Activated T-cell treated with anti-CD3 and anti-CD28 coated beads, Interleukin-2, amount 50 U/mL, for 1 hour (primary cell): Measurements from ENCODE around the gene NPFFR1.
"Not testable (repeated sequence)": the region's sequence is repeated elsewhere in the genome, so short reads cannot be mapped to it uniquely, and the experiment has no call there.

Source experiments
- DNase-seq: peaks from one replicate; pipeline ENCODE4 v3.0.0-alpha.2; 2020

The NPFFR1 gene

DNA sequence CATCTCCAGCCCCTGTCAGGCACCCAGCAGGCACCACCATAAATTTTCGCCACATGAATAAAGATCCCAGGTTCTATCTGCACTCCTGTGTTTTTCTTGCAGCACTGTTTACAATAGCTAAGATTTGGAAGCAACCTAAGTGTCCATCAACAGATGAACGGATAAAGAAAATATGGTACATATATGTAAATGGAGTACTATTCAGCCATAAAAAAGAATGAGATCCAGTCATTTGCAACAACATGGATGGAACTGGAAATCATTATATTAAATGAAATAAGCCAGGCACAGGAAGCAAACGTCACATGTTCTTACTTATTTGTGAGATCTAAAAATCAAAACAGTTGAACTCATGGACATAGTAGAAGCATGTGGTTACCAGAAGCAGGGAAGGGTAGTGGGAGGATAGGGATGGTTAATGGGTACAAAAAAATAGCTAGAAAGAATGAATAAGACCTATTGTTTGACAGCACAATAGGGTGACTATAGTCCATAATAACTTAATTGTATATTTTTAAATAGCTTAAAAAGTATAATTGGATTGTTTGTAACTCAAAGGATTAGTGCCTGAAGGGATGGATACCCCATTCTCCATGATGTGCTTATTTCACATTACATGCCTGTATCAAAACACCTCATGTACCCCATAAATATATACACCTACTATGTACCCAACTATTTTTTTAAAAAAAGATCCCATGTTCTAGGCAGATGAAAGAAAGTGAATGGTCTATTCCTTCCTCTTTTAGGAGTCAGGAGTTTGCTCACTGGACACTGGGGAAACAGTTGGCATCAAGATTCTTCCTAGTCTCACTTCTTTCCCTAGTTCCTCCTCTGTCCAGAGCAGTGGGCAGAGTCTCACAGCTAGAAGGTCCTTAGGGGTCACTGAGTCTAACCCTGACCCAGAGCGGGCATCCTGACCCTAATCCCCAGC lies 1.0 kb upstream of the NPFFR1 start:
- DNase-seq, result no peak

GRCh38 chr10:70283071-70283444 lies 746 bp downstream of the NPFFR1 start:
- DNase-seq, result no peak

DNA sequence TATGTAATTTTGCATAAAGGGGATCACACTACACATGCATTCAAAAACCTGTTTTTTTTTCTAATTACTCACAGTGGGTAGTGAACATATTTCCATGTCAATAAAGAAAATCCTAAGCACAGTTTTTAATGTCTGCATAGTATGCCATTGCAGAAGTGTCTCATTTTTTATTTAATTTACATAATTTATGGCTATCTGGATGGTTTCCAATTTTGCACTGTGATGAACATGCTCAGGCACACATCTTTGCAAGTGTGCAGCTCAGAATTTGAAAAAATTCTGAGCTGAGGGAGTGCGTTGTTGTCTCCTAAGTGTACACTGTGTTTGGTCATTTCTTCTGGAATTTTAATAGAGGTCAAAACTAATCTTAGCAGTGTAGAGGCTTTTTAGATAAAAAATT lies 2.2 kb downstream of the NPFFR1 start:
- DNase-seq, result no peak

GRCh38 chr10:70280099-70280498 lies 3.7 kb downstream of the NPFFR1 start:
- DNase-seq, result no peak

DNA sequence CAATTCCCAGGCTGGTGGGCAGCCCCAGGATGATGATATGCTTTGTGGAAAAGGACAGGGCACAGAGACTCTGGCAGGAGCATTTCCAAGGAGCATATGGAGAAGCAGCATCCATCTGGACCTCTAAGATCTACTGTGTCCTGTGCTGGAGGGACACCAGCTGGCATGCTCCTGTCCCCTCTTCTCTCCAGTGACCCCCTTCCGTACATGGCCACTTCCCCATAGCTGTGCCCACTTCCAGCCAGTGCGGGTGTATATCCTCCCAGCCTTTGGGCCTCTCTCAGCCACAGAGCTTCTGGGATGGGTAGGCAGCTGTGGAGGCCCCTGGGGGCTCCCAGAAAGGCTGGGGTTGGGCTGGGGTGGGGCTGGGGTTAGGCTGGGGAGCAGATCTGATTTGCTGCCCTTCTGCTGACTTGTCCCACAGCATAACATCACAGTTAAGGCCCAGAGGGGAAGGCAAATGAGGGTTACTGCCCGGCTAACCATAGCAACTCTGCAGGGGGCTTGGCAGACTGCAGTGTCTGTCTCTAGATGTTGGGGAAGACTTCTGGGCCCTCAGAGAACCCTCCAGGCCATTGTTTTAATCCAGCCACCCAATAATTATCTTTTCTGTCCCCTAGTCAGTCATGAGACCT lies 6.3 kb downstream of the NPFFR1 start:
- no peak for DNase-seq

DNA sequence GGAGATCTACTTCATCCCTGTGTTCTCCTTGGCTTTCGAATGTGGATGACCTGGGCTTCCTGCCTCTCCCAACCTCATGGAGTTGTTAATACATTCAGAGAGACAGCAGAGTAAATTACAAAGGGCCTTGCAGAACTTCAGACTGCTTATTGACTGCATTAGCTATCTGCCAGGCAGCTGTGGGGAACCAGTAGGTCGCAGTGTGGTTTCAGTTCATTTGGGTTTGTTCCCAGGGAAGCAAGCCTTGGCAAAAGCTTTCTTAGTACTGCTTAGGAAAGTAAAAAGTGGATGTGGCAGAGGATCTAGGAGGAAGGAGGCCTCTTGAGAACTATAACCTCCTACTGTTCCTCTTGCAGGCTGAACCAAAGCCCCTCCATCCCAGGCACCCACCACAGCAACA lies 9.2 kb downstream of the NPFFR1 start:
- no peak for DNase-seq

DNA sequence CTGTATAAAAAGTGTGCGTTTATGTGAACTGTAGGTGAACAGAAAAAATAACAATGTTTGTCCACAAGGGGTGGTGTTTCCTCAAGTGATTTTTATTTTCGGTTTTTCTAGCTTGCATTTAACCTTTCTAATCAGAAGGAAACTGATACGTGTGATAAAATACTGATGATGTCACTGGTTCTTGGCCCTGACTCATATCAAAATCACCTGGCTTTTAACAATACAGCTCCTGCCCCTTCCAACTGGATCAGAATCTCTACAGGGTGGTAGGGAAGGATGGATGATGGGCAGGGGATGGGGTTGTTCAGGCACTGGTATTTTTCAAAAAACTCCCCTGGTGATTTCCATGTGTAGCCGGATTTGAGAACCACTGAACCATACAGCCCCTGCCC lies 10.9 kb downstream of the NPFFR1 start:
- no peak for DNase-seq

DNA sequence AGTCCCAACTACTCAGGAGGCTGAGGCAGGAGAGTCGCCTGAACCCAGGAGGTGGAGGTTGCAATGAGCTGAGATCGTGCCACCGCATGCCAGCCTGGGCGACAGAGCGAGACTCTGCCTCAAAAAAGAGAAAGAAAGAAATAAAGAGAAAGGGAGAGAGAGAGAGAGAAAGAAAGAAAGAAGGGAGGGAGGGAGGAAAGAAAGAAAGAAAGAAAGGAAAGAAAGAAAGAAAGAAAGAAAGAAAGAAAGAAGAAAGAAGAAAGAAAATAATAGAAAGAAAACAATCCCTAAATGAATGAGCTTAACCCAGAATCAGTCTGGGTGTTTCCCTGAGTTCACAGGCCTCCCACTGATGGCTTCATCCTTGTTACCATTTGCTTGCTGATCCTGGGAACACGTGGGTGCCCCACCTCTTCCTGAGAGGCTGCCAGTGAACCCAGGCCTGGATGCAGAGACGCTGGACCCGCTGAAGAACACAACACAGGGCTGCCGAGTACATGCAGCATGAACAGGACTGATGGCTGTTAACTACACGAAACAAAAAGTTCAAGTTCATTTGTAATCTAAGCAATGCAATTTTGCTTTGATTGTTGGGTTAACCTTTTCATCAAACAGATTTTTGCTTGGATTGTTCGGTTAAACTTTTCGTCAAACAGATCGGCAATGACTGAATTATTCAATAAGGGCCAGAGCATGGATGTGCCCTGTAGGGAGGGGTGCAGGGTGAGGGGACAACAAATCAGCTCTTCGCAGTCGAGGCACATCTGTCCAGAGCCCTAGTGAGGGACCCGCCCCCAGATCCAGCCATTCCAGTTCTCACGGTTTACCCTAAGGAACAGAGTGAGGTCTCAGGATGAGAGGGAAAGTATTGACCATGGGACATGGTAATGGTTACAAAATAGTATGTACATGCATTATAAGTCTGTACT lies 11.5 kb downstream of the NPFFR1 start:
- no peak for DNase-seq

DNA sequence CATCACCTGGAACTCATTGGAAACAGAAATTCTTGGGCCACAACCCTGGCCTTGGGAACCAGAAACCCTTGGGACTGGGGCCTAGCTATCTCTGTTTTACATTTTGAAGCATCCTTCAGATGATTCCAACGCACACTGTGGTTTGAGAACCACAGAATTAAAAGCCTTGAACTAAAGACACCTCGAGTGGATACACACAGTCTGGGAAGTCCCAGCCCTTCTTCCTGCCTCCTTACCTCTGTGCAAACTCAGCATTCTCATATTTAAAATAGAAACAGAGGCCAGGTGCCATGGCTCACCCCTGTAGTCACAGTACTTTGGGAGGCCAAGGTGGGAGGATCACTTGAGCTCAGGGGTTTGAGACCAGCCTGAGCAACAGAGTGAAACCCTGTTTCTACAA lies 12.9 kb downstream of the NPFFR1 start:
- DNase-seq, result no peak

DNA sequence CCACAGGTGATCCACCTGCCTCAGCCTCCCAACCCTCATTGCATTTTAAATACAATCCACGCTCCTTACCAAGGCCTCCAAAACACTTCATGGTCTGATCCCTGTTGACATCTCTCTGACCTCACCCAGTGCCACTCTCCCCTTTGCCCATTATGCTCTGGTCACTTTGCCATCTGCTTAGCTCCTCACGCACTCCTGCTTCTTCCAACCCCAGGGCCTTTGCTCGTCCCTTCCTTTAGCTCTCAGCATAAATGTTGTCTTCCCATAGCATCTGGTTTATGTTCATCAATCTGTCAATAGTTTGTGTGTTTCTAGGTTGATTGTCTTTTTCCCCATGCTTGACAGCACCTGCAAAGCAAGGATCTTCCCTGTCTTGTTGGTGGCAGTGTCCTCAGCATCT lies 14.1 kb downstream of the NPFFR1 start:
- no peak for DNase-seq

DNA sequence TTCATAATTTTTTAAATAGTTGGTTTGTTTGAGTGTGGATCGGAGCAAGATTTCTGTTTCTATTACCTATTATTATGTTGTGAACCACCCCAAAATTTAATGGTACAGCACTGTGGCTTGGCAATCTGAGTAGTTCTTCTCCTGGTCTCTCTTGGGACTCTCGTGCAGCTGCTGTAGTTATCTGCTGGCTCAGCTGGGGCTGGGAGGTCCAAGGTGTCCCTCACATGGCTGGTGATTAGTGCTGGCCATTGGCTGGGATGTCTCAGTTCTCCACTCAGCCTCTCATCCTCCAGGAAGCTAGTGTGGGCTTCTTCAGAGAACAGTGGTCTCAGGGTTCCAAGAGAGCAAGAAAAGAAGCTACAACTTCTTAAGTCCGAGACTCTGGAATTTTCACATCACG lies 15.4 kb downstream of the NPFFR1 start:
- no peak for DNase-seq

DNA sequence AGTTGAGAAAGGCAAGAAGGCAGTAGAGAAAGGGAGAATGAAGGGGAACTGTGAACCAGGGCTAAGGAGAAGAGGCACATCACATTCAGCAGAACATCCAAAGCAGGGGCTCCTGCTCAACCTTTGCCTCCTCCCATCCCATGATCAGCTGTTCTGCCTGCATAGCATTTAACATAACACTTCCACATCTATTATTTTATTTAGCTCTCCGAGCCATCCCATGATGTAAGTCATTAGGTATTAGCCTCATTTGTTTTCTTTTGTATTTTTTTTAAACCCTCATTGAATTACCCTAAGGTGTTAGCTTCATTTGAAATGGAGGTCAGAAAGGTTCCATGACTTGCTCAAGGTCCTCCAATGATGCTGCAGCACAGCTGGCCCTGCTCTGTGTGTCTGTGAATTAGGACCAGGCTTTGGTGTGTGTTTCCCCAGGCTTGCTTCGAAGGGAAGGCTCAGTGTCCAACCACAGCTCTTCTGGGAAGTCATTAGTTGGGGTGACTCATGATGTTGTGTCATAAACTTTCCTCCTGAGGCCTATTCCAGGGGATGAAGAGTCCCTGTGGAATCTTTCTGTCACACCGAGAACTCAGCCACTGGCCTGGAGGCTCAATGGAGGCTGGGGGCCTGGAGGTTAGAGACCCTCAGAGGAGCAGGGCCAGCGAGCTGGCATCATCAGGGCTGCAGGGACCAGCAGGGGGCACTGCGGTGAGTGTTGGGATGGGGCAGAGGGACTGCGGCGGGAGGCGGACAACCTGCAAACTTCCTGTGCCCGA lies 16.5 kb downstream of the NPFFR1 start:
- no peak for DNase-seq

DNA sequence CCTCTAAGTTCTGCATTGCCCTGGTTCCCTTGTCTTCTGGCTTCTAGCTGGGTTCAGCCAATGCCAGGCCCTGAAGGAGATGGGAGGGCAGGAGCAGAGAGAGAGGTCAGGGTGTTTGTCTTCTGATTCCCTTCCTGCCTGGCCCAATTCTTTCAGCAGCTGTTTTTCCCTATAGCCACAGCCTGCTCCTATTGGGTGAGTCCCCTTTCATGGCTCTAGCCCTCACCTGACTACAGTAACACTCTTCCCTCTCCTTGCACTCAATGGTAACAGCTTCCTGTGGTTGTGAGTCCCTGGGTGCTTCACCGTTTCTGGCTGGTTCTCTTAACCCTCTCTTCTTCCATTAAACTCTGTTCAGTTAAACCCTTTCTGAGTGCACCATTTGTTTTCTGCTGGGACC lies 17.1 kb downstream of the NPFFR1 start:
- DNase-seq, result no peak

DNA sequence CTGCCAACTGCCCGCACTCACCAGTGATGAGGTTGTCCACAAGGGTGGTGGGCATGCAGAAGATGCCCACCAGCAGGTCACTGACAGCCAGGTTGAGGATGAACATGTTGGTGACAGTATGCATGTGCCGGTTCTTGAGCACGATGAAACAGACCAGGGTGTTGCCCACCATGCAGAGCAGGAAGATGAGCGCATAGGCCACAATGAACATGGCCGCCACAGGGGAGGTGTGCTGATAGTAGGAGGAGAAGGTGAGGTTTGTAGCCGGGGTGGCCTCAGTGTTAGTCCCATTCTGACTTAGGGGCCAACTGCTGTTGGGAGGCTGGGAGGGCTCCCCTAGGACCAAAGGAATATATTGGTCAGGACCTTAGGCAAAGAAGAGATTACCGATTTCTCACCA lies 17.7 kb downstream of the NPFFR1 start:
- no peak for DNase-seq

- no peak for DNase-seq
Observed at GRCh38 chr10:70265032-70265689, 18.6 kb downstream of the NPFFR1 start.

- DNase-seq, result no peak
Observed at GRCh38 chr10:70260734-70261133, 23.1 kb downstream of the NPFFR1 start.

DNA sequence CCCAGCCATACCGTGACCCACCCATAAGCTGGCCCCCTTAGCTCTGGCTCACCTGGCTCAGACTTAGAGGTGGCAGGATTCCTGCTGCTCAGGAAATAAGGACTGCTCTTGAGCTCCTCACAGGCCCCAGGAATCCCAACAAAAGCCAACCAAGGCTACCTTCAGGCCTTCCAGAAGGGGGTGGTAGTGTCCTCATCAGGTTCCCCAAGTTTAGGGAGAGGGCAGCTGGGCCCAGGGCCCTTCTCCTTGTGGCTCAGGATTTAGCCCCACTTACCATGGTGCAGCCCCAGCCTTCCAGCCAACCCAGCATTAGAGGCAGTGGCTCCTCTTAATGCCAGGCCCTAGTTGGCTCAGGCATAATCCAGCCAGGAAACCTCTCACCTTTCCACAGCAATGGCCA lies 23.5 kb downstream of the NPFFR1 start:
- DNase-seq, result no peak

- no peak for DNase-seq
Observed at GRCh38 chr10:70258216-70258615, 25.6 kb downstream of the NPFFR1 start.

GRCh38 chr10:70257816-70258215 lies 26.0 kb downstream of the NPFFR1 start:
- DNase-seq, result not testable (repeated sequence)

- no peak for DNase-seq
Observed at GRCh38 chr10:70256463-70256862, 27.3 kb downstream of the NPFFR1 start.

DNA sequence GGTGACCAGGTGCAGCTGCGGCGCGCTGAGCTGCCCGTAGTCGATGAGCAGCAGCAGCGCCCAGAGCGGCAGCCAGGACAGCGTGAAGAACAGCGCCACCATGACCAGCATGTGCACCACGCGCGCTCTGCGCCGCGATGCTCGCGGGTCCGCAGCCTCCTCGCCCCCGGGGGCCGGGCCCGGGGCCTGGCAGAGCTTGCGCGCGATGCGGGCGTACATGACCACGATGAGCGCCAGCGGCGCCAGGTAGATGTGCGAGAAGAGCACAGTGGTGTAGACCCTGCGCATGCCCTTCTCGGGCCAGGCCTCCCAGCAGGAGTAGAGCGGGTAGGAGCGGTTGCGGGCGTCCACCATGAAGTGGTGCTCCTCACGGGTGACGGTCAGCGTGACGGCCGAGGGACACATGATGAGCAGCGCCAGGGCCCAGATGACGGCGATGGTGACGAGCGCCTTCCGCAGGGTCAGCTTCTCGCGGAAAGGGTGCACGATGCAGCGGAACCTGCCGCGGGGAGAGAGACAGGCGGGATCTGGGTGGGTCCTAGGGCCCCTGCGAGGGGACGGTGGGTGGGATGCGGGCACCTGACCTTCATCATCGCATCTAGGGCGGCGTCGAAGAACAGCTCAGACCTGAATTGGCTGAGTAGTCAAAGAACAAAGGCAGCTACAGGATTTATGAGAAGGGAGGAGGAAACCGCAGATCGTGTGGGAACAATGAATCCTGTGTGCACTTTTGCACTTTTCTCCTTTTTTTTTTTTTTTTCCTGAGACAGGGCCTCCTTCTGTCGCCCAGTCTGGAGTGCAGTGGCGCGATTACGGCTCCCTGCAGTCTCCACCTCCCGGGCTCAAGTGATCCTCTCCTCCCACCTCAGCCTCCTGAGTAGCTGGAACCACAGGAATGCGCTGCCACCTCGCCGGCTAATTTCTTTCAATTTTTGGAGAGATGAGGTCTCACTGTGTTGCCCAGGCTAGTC lies 28.2 kb downstream of the NPFFR1 start:
- peak; percentile 38 for DNase-seq
